Muscle of leg (tissue), 11 donors: ENCODE measurements around the gene ZNF474. TPM values are rescaled to one million over a fixed set of nuclear protein-coding genes. Genes with fewer than 3 reads are reported as not detected.
A peak's percentile ranks its signal among the peaks of the same experiment; 100 is the strongest.

Source experiments
- DNase-seq: peaks from one replicate; pipeline ENCODE4 v3.0.0; 2013
- H3K27ac ChIP-seq: one replicate; pipeline ENCODE4 v1.5.1; 2013; ENCODE audit warnings: mild to moderate bottlenecking, low read length, control low read depth
- H3K27me3 ChIP-seq: one replicate; pipeline ENCODE4 v1.6.1; 2013; ENCODE audit warnings: low read length; ENCODE audit not compliant: control insufficient read depth, insufficient read depth
- H3K36me3 ChIP-seq: one replicate; pipeline ENCODE4 v1.6.1; 2013; ENCODE audit warnings: low read length; ENCODE audit not compliant: control insufficient read depth, insufficient read depth
- H3K4me1 ChIP-seq: one replicate; pipeline ENCODE4 v1.6.1; 2013; ENCODE audit warnings: low read length; ENCODE audit not compliant: control insufficient read depth, insufficient read depth
- H3K4me3 ChIP-seq: one replicate; pipeline ENCODE4 v1.5.1; 2013; ENCODE audit warnings: low read length, control low read depth
- H3K9me3 ChIP-seq: replicated peaks from 2 replicates; pipeline ENCODE4 v1.6.1; 2013; ENCODE audit warnings: low read depth, low read length; ENCODE audit not compliant: control insufficient read depth
- WGBS: methylation state at CpG from one replicate; pipeline ENCODE4 v1.1.5; 2013; ENCODE audit warnings: missing lambda C conversion rate; ENCODE audit not compliant: insufficient coverage; 5-methylcytosine and 5-hydroxymethylcytosine counted together
- polyA plus RNA-seq, 8 donors: library from polyadenylated mRNA; unstranded; fragments of 120-200 nt; gene quantifications; one replicate each; pipeline versions ENCODE4 v1.2.1 to v1.2.3, GENCODE V29; 2013; ENCODE audit warnings: inconsistent platforms in 1 of 8, low replicate concordance in 1 of 8; ENCODE audit not compliant: insufficient read length in 8 of 8, insufficient read depth in 1 of 8
- total RNA-seq: library from RNA; stranded (reverse); fragments of 120-200 nt; gene quantifications from one replicate; pipeline ENCODE4 v1.2.4, GENCODE V29; 2013

Gene ZNF474
- total and polyA plus RNA-seq, 9 donors, result 0.66 to 5.1 (median 2.0) TPM

DNA sequence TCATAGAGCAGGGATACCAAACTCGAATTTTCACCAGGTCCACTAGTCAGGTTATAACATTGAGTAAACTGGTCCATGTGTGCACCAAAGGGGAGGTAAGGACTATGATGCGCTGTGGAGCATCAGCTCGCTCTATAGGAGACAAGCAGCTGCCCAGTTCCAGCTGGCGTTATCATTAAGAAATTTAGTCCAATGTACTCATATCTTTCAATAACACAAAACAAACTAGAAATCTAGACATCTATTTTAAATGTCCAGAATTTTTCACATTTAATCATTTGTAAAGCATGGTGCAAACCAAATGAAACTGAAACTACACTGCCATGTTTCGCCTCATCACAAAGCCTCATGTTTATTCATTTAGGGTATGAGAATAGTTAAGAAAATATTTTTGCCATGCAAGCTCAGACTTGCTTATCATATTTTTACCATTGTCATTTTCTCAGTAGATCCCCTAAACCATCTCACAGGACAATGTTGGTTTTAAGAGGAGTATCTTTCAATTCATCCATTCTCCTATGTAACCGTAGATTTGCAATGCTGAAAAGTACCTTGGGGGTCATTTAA lies 50.9 kb downstream of the ZNF474 start:
- H3K36me3 ChIP-seq, result no peaks in the 10 kb centered on the region
- H3K27ac ChIP-seq, result no peak overlapping the region
- no peak overlapping the region for H3K4me3 ChIP-seq
- no peak for DNase-seq
- H3K4me1 ChIP-seq, result peaks cover 12% of the 10 kb centered on the region
- H3K9me3 ChIP-seq, result no peaks in the 10 kb centered on the region
- H3K27me3 ChIP-seq, result no peaks in the 10 kb centered on the region
- WGBS, result 89% methylated on average over 4 of the region's 6 CpGs

DNA sequence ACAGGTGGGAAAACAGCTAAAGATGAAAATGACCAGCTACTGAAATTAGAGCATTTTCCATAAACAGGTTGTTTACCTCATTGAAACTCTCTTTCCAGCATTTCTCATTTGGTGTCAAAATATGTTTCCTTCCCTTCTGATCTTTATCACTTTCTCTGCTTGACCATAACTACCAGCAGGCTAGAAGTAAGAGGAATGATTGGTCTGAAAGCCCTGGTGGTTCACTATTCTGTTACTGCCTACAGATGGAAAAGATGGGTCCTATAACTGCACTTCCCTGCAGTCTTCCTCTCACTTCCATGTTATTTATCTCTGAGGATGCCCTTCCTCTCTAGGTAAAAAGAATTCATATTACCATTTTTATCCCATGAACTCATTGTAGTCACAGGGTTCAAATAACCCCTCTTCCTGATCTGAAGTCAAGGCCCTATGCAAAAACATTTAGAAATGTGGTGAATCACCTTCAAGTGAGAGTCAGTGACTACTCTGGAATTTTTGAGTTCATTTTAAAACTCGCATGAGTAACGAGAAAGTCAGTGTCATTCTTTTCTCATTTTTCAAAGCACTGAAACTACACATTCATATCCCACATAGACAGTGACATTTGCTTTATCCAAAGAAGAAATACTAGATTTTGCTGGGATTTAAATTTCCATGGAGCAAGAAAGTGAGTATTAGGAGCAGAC lies 51.7 kb downstream of the ZNF474 start:
- Histone ChIP-seq H3K27me3 (no peaks in the 10 kb centered on the region), H3K9me3 (no peaks in the 10 kb centered on the region), H3K27ac (peak overlapping the region; percentile 71), H3K4me3 (no peak overlapping the region), H3K4me1 (peaks cover 12% of the 10 kb centered on the region), H3K36me3 (no peaks in the 10 kb centered on the region)
- peak; percentile 73 for DNase-seq
- WGBS, result no CpG with 5 or more reads among the region's 2 CpGs

DNA sequence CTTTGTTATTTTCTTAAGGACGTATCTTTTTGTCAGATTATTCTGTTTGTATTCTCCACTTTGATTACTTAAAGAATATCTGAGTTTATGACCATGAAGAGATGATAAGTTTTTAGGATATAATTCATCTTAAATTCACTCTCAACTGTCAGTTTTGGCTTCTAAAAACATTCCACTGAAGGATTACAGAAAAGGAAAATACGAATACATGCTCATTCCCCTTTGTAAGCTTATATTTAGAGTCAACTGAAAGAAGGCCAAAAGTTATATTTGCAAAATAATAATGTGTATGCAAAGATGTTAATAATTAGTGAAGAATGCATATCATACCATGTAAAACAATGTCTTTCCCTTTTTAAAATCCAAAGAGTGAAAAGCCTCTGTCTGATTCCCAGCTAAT lies 52.5 kb downstream of the ZNF474 start:
- Histone ChIP-seq H3K36me3 (no peaks in the 10 kb centered on the region), H3K9me3 (no peaks in the 10 kb centered on the region), H3K4me1 (peaks cover 12% of the 10 kb centered on the region), H3K4me3 (no peak overlapping the region), H3K27me3 (no peaks in the 10 kb centered on the region), H3K27ac (peak overlapping the region; percentile 88)
- DNase-seq, result peak; percentile 75
- WGBS, result no CpG with 5 or more reads among the region's 2 CpGs

DNA sequence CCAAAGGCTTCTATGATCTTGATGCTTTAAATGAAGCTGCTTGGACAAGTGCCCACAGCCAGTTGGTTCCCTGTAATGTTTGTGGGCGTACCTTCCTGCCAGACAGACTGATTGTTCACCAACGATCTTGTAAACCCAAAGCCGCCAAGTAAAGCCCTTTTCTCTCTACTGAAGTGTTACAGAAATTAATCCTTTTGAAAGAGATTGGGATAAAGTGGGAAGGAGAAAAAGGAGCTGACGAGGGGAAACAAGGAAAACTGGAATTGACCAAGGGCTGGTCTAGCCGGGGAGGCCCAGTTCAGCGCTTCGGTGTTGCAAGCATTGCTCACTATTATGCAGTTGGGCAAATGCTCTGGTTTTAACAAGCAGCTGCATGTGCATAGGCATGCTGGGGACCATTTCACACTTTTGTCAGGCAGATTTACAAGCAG lies 53.2 kb downstream of the ZNF474 start:
- DNase-seq, result peak; percentile 87
- peak overlapping the region; percentile 88 for H3K27ac ChIP-seq
- no peaks in the 10 kb centered on the region for H3K27me3 ChIP-seq
- H3K36me3 ChIP-seq, result no peaks in the 10 kb centered on the region
- WGBS, result 38% methylated on average over 4 of the region's 7 CpGs
- peaks cover 12% of the 10 kb centered on the region for H3K4me1 ChIP-seq
- peak overlapping the region; percentile 4 for H3K4me3 ChIP-seq
- H3K9me3 ChIP-seq, result no peaks in the 10 kb centered on the region

DNA sequence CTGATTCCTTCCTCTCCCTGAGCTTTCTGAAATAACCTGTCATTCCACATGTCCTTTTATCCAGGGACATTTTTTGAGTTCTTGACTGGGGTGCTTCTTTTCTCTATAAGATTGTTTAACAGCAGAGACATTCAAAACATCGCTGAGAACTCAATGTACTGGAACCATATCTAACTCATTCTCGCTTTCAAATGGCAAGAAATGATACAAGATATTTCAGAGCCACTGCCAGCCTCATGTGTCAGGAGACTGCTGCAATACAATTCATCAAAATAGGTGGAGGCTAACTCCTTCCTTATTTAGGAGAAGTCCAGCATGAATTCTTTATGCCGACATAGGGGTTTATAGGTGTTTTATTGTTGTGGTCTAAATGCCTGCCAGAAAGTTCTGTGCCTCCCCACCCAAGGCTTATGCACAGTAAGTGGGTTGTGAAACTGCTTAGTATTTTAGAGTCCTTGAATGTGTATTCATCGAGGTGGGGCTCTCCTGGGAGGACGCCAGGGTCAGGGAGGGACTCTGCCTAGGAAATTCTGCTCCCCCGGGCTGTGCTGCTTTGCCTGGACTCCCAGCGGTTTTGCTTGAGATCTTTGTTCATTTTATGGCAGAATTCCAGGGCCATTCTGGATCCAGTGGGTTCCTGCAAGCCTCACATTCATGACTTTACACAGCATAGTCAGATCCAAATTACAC lies 53.9 kb downstream of the ZNF474 start:
- no peaks in the 10 kb centered on the region for H3K27me3 ChIP-seq
- peaks cover 12% of the 10 kb centered on the region for H3K4me1 ChIP-seq
- H3K27ac ChIP-seq, result peak overlapping the region; percentile 88
- H3K9me3 ChIP-seq, result no peaks in the 10 kb centered on the region
- no peaks in the 10 kb centered on the region for H3K36me3 ChIP-seq
- H3K4me3 ChIP-seq, result no peak overlapping the region
- 30% methylated on average over 2 of the region's 7 CpGs for WGBS
- peak; percentile 64 for DNase-seq

DNA sequence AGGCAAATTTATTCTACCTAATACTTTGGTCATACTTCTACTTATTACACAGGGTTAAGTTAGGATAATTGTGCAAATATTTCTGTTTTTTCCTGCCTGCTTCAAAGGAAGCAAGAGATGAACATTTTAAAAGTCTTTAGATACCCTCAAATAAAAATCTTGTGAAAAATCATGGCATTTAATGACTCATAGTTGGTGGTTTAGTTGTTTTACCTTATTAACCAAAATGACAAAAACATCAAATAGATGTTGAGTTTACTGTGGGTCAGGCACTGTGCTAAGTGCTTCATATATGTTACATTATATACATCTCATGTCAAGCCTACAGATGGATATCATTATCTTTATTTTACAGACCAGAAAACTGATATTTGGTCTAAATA lies 54.4 kb downstream of the ZNF474 start:
- H3K4me1 ChIP-seq, result peaks cover 12% of the 10 kb centered on the region
- no peak overlapping the region for H3K4me3 ChIP-seq
- no peaks in the 10 kb centered on the region for H3K27me3 ChIP-seq
- no peak for DNase-seq
- H3K27ac ChIP-seq, result no peak overlapping the region
- no peaks in the 10 kb centered on the region for H3K36me3 ChIP-seq
- no peaks in the 10 kb centered on the region for H3K9me3 ChIP-seq

DNA sequence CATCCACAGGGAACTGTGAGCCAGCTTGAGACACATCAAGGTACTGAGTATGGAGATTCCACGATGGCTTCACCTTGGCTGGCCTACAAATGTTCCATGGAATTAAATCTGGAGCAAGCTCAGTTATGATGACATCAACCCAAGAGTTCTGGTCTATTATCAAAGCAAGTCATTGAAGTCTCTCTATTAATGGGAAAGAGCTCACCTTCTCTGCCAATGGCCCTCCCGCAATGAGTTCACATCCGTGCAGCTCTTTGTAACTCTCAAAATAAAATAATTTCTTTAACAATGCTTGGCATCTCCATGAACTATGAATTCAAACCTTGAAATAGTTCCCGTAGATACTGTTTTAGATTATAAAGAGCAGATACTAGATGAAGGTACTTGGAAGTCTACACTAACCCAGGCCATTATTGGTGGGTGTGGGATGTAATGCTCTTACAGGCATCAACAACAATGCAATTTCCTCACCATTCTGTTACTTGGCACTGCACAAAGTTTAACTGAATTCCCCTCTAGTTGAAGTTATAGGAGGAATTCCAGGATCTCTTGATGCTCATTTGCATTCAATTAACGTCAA lies 55.4 kb downstream of the ZNF474 start:
- no peaks in the 10 kb centered on the region for H3K27me3 ChIP-seq
- peaks cover 12% of the 10 kb centered on the region for H3K4me1 ChIP-seq
- H3K36me3 ChIP-seq, result no peaks in the 10 kb centered on the region
- WGBS, result no CpG with 5 or more reads among the region's 5 CpGs
- H3K4me3 ChIP-seq, result no peak overlapping the region
- no peak for DNase-seq
- no peak overlapping the region for H3K27ac ChIP-seq
- H3K9me3 ChIP-seq, result no peaks in the 10 kb centered on the region

DNA sequence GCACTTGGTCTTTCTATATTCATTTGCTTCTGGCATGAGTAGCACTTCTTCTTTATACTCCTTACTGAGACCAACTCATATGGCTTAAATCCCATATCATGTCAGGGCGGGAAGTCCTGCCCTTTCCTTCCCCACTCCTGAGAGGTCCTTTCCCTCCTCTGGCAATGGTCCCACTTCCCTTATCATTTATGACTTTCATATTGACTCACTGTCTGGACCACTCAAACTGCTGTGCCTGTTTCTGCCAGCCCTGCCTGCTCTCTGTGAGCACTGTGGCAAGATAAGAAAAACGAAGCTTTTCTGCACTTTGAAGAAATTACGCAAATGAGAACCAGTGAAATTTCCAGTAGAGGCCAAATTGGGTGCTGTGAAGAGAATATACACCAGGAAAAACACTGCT lies 58.1 kb downstream of the ZNF474 start:
- Histone ChIP-seq H3K4me3 (no peak overlapping the region), H3K27ac (no peak overlapping the region), H3K9me3 (no peaks in the 10 kb centered on the region), H3K36me3 (no peaks in the 10 kb centered on the region), H3K4me1 (peaks cover 10% of the 10 kb centered on the region), H3K27me3 (no peaks in the 10 kb centered on the region)
- WGBS, result 91% methylated on average over 1 of the region's 3 CpGs
- peak; percentile 38 for DNase-seq

DNA sequence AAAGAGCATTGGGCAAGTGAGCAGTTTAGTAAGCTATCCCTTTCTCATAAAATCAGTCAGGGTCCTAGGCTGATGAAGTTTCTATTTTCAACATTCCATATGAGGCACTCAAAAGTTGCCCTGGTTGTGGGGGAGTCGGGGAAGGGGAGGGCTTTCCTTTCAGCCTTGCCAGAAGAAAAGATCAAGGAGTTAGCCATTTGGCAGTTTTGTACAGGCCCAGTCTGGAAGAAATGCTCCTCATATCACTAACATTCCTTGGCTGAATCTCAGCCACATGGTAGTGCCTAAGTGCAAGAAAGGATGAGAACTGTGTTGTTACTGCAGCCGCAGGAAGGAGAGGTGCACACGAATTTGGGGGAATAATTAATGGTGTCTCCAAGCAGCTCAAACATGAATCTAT lies 60.8 kb downstream of the ZNF474 start:
- Histone ChIP-seq H3K27ac (no peak overlapping the region), H3K4me3 (no peak overlapping the region), H3K36me3 (no peaks in the 10 kb centered on the region), H3K9me3 (no peaks in the 10 kb centered on the region), H3K27me3 (no peaks in the 10 kb centered on the region), H3K4me1 (no peaks in the 10 kb centered on the region)
- no CpG with 5 or more reads among the region's 3 CpGs for WGBS
- DNase-seq, result no peak
